Neural progenitor cell (in vitro differentiated cells): ENCODE results near the gene SMIM21. TPM values are rescaled to one million over a fixed set of nuclear protein-coding genes. Genes with fewer than 3 reads are reported as not detected.

Source experiments
- DNase-seq: peaks from one replicate; pipeline ENCODE4 v3.0.0-alpha.2; 2016; ENCODE audit warnings: low spot score
- H2AFZ ChIP-seq: fragments of 200-600 bp; sonication (generic); replicated peaks from 2 replicates; pipeline ENCODE4 v1.6.1; 2016; ENCODE audit warnings: antibody characterized with exemption
- H3F3A ChIP-seq: fragments of 200-600 bp; sonication (generic); 2 replicates; pipeline ENCODE4 v1.6.1; 2016; ENCODE audit warnings: antibody characterized with exemption, low read depth
- H3K27ac ChIP-seq: fragments of 200-600 bp; sonication (generic); 2 replicates; pipeline ENCODE4 v1.5.1; 2016; ENCODE audit warnings: mild to moderate bottlenecking
- H3K27me3 ChIP-seq: fragments of 200-600 bp; sonication (generic); 2 replicates; pipeline ENCODE4 v1.6.1; 2016; ENCODE audit warnings: mild to moderate bottlenecking, moderate library complexity
- H3K36me3 ChIP-seq: fragments of 200-600 bp; sonication (generic); 2 replicates; pipeline ENCODE4 v1.5.1; 2016
- H3K4me1 ChIP-seq: fragments of 200-600 bp; sonication (generic); 2 replicates; pipeline ENCODE4 v1.6.1; 2016; ENCODE audit warnings: mixed run types
- H3K4me2 ChIP-seq: fragments of 200-600 bp; sonication (generic); 2 replicates; pipeline ENCODE4 v1.6.1; 2016
- H3K4me3 ChIP-seq: fragments of 200-600 bp; sonication (generic); 2 replicates; pipeline ENCODE4 v1.5.1; 2016
- H3K79me2 ChIP-seq: fragments of 200-600 bp; sonication (generic); 2 replicates; pipeline ENCODE4 v1.6.1; 2016; ENCODE audit warnings: low read depth
- H3K9ac ChIP-seq: fragments of 200-600 bp; sonication (generic); 2 replicates; pipeline ENCODE4 v1.6.1; 2016
- H3K9me3 ChIP-seq: fragments of 200-600 bp; sonication (generic); 2 replicates; pipeline ENCODE4 v1.5.1; 2016; ENCODE audit warnings: low read depth
- H4K20me1 ChIP-seq: fragments of 200-600 bp; sonication (generic); 2 replicates; pipeline ENCODE4 v1.6.1; 2016; ENCODE audit warnings: low read depth
- H3K27ac Mint-ChIP-seq: 3 replicates; pipeline ENCODE4 v1.8.0; 2021; ENCODE audit warnings: mixed read lengths
- H3K27me3 Mint-ChIP-seq: 2 replicates; pipeline ENCODE4 v1.8.0; 2022; ENCODE audit warnings: low read depth, mild to moderate bottlenecking, inconsistent platforms, moderate library complexity, mixed read lengths; ENCODE audit not compliant: insufficient read depth
- H3K36me3 Mint-ChIP-seq: 3 replicates; pipeline ENCODE4 v1.8.0; 2021; ENCODE audit warnings: mixed read lengths
- H3K4me1 Mint-ChIP-seq: 3 replicates; pipeline ENCODE4 v1.8.0; 2021; ENCODE audit warnings: mixed read lengths
- H3K4me3 Mint-ChIP-seq: 3 replicates; pipeline ENCODE4 v1.8.0; 2021; ENCODE audit warnings: mild to moderate bottlenecking, moderate library complexity, mixed read lengths
- H3K9me3 Mint-ChIP-seq: 3 replicates; pipeline ENCODE4 v1.8.0; 2020; ENCODE audit warnings: mixed read lengths
- EZH2 ChIP-seq: fragments of 200-600 bp; sonication (generic); IDR thresholded peaks from 2 replicates; pipeline ENCODE4 v1.6.1; 2017; ENCODE audit warnings: antibody characterized with exemption, mild to moderate bottlenecking, moderate library complexity
- EZH2phosphoT487 ChIP-seq: fragments of 200-600 bp; sonication (generic); IDR thresholded peaks from 2 replicates; pipeline ENCODE4 v1.6.1; 2017; ENCODE audit warnings: antibody characterized with exemption
- total RNA-seq: library from RNA; depleted of rRNA; stranded (reverse); fragments of >200 nt; gene quantifications from 2 replicates; pipeline ENCODE4 v1.2.3, GENCODE V29; 2015; ENCODE audit warnings: low replicate concordance
- TF ChIP-seq, protein P1 (sequence below): fragments of 200-600 bp; sonication (generic); IDR thresholded peaks from 2 replicates; pipeline ENCODE4 v1.5.1; 2017; ENCODE audit warnings: antibody characterized with exemption, mild to moderate bottlenecking

The SMIM21 gene
- total RNA-seq, 1 donor from 2014 or later: not detected

DNA sequence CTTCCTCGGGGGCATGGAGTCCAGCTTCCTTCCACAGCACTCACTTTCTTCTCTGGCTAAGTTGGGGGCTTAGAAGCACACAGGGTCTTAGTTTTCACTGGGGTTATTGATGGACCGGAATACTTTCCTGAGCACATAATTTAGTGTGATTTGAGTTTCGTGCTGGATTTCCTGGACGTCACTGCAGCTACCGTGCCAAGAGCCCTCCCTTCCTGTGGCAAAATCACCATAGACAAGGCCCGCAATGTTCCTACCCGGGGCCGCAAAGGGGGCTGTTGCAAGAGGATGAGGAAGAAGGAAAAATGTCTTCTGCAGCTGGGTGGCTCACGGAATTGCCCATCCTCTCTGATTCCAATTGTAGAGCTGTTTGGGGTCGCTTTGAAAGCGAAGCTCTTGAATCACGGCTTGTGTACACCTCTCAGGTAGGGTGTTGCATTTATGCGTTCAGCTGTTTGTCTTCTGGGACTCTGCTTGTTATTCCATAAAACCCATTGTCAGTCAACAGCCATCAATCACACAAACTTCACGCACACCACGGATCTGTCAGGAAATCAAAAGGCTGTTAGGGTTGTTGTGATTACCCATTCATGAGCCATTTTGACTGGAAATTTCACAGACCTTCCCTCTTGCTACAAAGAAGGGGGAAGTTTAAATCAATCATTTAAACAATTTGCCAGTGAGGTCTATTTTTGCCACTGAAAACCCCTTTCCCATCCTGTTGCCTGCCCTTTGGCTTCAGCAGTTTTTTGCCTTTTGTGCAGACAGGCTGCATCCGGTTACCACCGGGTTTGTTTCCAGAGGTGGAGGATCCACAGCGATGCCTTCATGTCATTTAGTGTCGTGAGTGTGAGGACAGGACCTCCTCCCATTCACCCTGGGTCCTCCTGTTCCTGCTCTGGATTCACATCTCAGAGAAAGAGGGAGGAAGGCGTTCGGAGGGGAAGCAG is 36.0 kb downstream of the SMIM21 start:
- no peak for TF ChIP-seq EZH2
- no peak overlapping the region for H3K27ac ChIP-seq
- H2AFZ ChIP-seq: peak overlapping the region; percentile 68

DNA sequence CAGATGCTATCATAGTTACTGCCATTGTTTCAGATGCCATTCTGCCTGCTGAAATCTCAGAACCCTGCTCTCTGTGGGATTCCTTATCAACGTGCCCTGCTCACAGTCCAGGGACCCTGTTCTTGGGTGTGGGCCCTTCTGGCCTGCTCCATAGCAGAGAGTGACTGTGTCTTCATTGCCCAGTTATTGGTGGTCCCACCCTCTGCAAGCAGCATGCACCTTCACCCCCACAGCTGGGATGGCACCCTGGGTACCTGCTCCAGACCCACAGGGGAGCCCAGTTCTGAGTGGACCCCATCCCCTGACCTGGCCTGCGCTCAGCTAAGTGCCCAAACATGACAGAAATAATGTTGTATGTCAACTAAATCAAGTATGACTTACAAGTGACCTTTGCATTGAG is 36.6 kb downstream of the SMIM21 start:
- Histone ChIP-seq H3K9me3 (no peaks in the 10 kb centered on the region), H3K4me1 (no peaks in the 10 kb centered on the region), H3F3A (no peaks in the 10 kb centered on the region), H3K79me2 (no peaks in the 10 kb centered on the region), H3K4me2 (no peak overlapping the region), H3K27ac (no peak overlapping the region), H3K36me3 (no peaks in the 10 kb centered on the region), H3K4me3 (no peak overlapping the region), H2AFZ (no peak overlapping the region), H3K27me3 (no peaks in the 10 kb centered on the region), H4K20me1 (no peaks in the 10 kb centered on the region), H3K9ac (no peak overlapping the region)
- H3K4me3 Mint-ChIP-seq: no peak overlapping the region
- no peak overlapping the region for H3K27ac Mint-ChIP-seq
- H3K4me1 Mint-ChIP-seq: peaks cover 2% of the 10 kb centered on the region
- no peaks in the 10 kb centered on the region for H3K36me3 Mint-ChIP-seq
- TF ChIP-seq, protein P1, sequence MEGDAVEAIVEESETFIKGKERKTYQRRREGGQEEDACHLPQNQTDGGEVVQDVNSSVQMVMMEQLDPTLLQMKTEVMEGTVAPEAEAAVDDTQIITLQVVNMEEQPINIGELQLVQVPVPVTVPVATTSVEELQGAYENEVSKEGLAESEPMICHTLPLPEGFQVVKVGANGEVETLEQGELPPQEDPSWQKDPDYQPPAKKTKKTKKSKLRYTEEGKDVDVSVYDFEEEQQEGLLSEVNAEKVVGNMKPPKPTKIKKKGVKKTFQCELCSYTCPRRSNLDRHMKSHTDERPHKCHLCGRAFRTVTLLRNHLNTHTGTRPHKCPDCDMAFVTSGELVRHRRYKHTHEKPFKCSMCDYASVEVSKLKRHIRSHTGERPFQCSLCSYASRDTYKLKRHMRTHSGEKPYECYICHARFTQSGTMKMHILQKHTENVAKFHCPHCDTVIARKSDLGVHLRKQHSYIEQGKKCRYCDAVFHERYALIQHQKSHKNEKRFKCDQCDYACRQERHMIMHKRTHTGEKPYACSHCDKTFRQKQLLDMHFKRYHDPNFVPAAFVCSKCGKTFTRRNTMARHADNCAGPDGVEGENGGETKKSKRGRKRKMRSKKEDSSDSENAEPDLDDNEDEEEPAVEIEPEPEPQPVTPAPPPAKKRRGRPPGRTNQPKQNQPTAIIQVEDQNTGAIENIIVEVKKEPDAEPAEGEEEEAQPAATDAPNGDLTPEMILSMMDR: no peak
- TF ChIP-seq EZH2 (no peak), EZH2phosphoT487 (no peak)
- no peak for DNase-seq
- H3K27me3 Mint-ChIP-seq: peaks cover 5% of the 10 kb centered on the region
- no peaks in the 10 kb centered on the region for H3K9me3 Mint-ChIP-seq

More for the DNA sequence above, 36.0 kb downstream of the SMIM21 start:
- no peak overlapping the region for H3K27ac Mint-ChIP-seq
- no peaks in the 10 kb centered on the region for H3K36me3 ChIP-seq
- H3K9me3 ChIP-seq: no peaks in the 10 kb centered on the region
- no peaks in the 10 kb centered on the region for H3K9me3 Mint-ChIP-seq
- no peaks in the 10 kb centered on the region for H3K36me3 Mint-ChIP-seq
- H3K4me1 ChIP-seq: no peaks in the 10 kb centered on the region
- H3K79me2 ChIP-seq: no peaks in the 10 kb centered on the region
- no peaks in the 10 kb centered on the region for H3K27me3 ChIP-seq
- peaks cover 5% of the 10 kb centered on the region for H3K27me3 Mint-ChIP-seq
- no peaks in the 10 kb centered on the region for H4K20me1 ChIP-seq
- peaks cover 2% of the 10 kb centered on the region for H3K4me1 Mint-ChIP-seq
- H3K4me3 ChIP-seq: no peak overlapping the region
- no peaks in the 10 kb centered on the region for H3F3A ChIP-seq
- no peak for DNase-seq
- no peak overlapping the region for H3K4me3 Mint-ChIP-seq
- H3K4me2 ChIP-seq: no peak overlapping the region
- no peak overlapping the region for H3K9ac ChIP-seq

DNA sequence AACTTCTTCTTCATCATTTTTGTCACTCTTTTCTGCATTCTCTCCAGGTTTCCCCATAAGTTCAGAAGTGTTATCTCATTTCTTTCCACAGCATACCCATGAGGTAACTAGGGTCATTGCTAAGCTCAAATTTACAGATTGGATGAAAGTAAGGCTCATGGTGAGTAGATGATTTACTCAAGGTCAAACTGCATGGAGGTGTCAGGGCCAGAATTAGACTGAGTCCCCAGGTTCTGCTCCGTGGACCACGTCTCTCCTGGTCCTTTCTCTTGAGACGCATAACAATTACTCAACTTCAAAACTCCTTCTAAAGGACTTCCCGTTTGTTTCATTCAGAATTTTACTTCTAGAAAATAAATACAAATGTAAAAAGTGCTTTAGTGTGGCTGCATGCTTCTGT is 43.4 kb downstream of the SMIM21 start:
- Mint-ChIP-seq H3K27me3 (peaks cover 5% of the 10 kb centered on the region), H3K27ac (no peak overlapping the region), H3K4me3 (no peak overlapping the region), H3K9me3 (no peaks in the 10 kb centered on the region), H3K36me3 (no peaks in the 10 kb centered on the region), H3K4me1 (peaks cover 1% of the 10 kb centered on the region)
- Histone ChIP-seq H3K27me3 (no peaks in the 10 kb centered on the region), H2AFZ (no peak overlapping the region), H3K4me1 (no peaks in the 10 kb centered on the region), H3K79me2 (no peaks in the 10 kb centered on the region), H3K4me3 (no peak overlapping the region), H3K27ac (no peak overlapping the region), H3K9ac (no peak overlapping the region), H3K36me3 (no peaks in the 10 kb centered on the region), H3K4me2 (no peak overlapping the region), H3K9me3 (no peaks in the 10 kb centered on the region), H3F3A (no peaks in the 10 kb centered on the region), H4K20me1 (no peaks in the 10 kb centered on the region)
- TF ChIP-seq EZH2phosphoT487 (no peak), EZH2 (no peak)
- TF ChIP-seq, protein P1: no peak
- DNase-seq: no peak
